ENCODE results near the gene CUL2. TPM values are rescaled to one million over a fixed set of nuclear protein-coding genes. Genes with fewer than 3 reads are reported as not detected.
A peak's percentile ranks its signal among the peaks of the same experiment; 100 is the strongest.
"Not testable (repeated sequence)": the region's sequence is repeated elsewhere in the genome, so short reads cannot be mapped to it uniquely, and the experiment has no call there.

The CUL2 gene
- total RNA-seq, 1 experiment from 2014 or later, result 30.7 TPM

GRCh38 chr10:35056686-35057085, 33.5 kb downstream of the CUL2 start:
- POLR2A ChIA-PET, result no interaction called here
- H3K36me3 Mint-ChIP-seq (ENCODE audit: insufficient read depth, unreplicated experiment), result peaks cover 48% of the 10 kb centered on the region
- BruUV-seq (replicated peaks), result no TSS peak
- no peaks in the 10 kb centered on the region for H3K9me3 Mint-ChIP-seq (ENCODE audit: unreplicated experiment)
- no peak for TF ChIP-seq CTCF (IDR thresholded peaks at IDR 0.05; ENCODE audit: unreplicated experiment)
- intact Hi-C loops (cut with micrococcal nuclease), result no loop called here
- DNase-seq (ENCODE audit: unreplicated experiment), result no peak
- CTCF ChIA-PET, result interaction anchor here (0.6 to 1.4 kb wide), 3 partner anchors 11 to 521 kb away, joined by 3 read pairs; no protein-coding TSS in a partner anchor
- no peak overlapping the region for H3K27ac Mint-ChIP-seq (ENCODE audit: low read depth, unreplicated experiment)
- H3K4me1 Mint-ChIP-seq (ENCODE audit: insufficient read depth, unreplicated experiment), result peaks cover 13% of the 10 kb centered on the region
- H3K4me3 Mint-ChIP-seq (ENCODE audit: unreplicated experiment), result no peak overlapping the region
- no peaks in the 10 kb centered on the region for H3K27me3 Mint-ChIP-seq (ENCODE audit: insufficient read depth, unreplicated experiment)

GRCh38 chr10:35056133-35056532, 34.0 kb downstream of the CUL2 start:
- intact Hi-C loops (cut with micrococcal nuclease), result no loop called here
- peaks cover 50% of the 10 kb centered on the region for H3K36me3 Mint-ChIP-seq (ENCODE audit: insufficient read depth, unreplicated experiment)
- BruUV-seq (replicated peaks), result no TSS peak
- ChIA-PET CTCF (interaction anchor here (1.0 to 1.4 kb wide), 2 partner anchors 10 to 13 kb away, joined by 3 read pairs; no protein-coding TSS in a partner anchor), POLR2A (no interaction called here)
- no peaks in the 10 kb centered on the region for H3K9me3 Mint-ChIP-seq (ENCODE audit: unreplicated experiment)
- H3K27ac Mint-ChIP-seq (ENCODE audit: low read depth, unreplicated experiment), result no peak overlapping the region
- TF ChIP-seq CTCF (IDR thresholded peaks at IDR 0.05; ENCODE audit: unreplicated experiment), result no peak
- H3K4me1 Mint-ChIP-seq (ENCODE audit: insufficient read depth, unreplicated experiment), result peaks cover 13% of the 10 kb centered on the region
- H3K27me3 Mint-ChIP-seq (ENCODE audit: insufficient read depth, unreplicated experiment), result no peaks in the 10 kb centered on the region
- no peak overlapping the region for H3K4me3 Mint-ChIP-seq (ENCODE audit: unreplicated experiment)
- no peak for DNase-seq (ENCODE audit: unreplicated experiment)

- no peak for TF ChIP-seq CTCF (IDR thresholded peaks at IDR 0.05; ENCODE audit: unreplicated experiment)
- DNase-seq (ENCODE audit: unreplicated experiment), result no peak
- ChIA-PET POLR2A (no interaction called here), CTCF (no interaction called here)
- Mint-ChIP-seq H3K27ac (ENCODE audit: low read depth, unreplicated experiment) (no peak overlapping the region), H3K27me3 (ENCODE audit: insufficient read depth, unreplicated experiment) (no peaks in the 10 kb centered on the region), H3K36me3 (ENCODE audit: insufficient read depth, unreplicated experiment) (peaks cover 64% of the 10 kb centered on the region), H3K9me3 (ENCODE audit: unreplicated experiment) (no peaks in the 10 kb centered on the region), H3K4me3 (ENCODE audit: unreplicated experiment) (no peak overlapping the region), H3K4me1 (ENCODE audit: insufficient read depth, unreplicated experiment) (no peaks in the 10 kb centered on the region)
- intact Hi-C loops (cut with micrococcal nuclease), result no loop called here
- no TSS peak for BruUV-seq (replicated peaks)
These were observed 39.6 kb downstream of the CUL2 start for GRCh38 chr10:35050568-35050967.

- no peak overlapping the region for H3K4me3 Mint-ChIP-seq (ENCODE audit: unreplicated experiment)
- CTCF ChIA-PET, result interaction anchor here (0.6 to 1.3 kb wide), 5 partner anchors 10 to 1741 kb away, joined by 3 to 6 read pairs (median 3); no protein-coding TSS in a partner anchor
These were observed 44.1 kb downstream of the CUL2 start for GRCh38 chr10:35046074-35046473.

GRCh38 chr10:35045275-35045674, 44.9 kb downstream of the CUL2 start:
- H3K4me3 Mint-ChIP-seq (ENCODE audit: unreplicated experiment); intact Hi-C loops (cut with micrococcal nuclease); H3K9me3 Mint-ChIP-seq (ENCODE audit: unreplicated experiment); POLR2A ChIA-PET; H3K27me3 Mint-ChIP-seq (ENCODE audit: insufficient read depth, unreplicated experiment); BruUV-seq (replicated peaks); DNase-seq (ENCODE audit: unreplicated experiment); H3K27ac Mint-ChIP-seq (ENCODE audit: low read depth, unreplicated experiment): not testable (repeated sequence)
- CTCF ChIA-PET, result interaction anchor here (1.2 to 1.3 kb wide), 2 partner anchors 11 to 151 kb away, joined by 3 read pairs; no protein-coding TSS in a partner anchor
- H3K36me3 Mint-ChIP-seq (ENCODE audit: insufficient read depth, unreplicated experiment), result peaks cover 65% of the 10 kb centered on the region
- peaks cover 23% of the 10 kb centered on the region for H3K4me1 Mint-ChIP-seq (ENCODE audit: insufficient read depth, unreplicated experiment)

More at GRCh38 chr10:35046074-35046473, 44.1 kb downstream of the CUL2 start:
- TF ChIP-seq CTCF (IDR thresholded peaks at IDR 0.05; ENCODE audit: unreplicated experiment), result no peak
- no peaks in the 10 kb centered on the region for H3K27me3 Mint-ChIP-seq (ENCODE audit: insufficient read depth, unreplicated experiment)
- BruUV-seq (replicated peaks), result no TSS peak
- no peak for DNase-seq (ENCODE audit: unreplicated experiment)
- intact Hi-C loops (cut with micrococcal nuclease), result no loop called here
- no peaks in the 10 kb centered on the region for H3K9me3 Mint-ChIP-seq (ENCODE audit: unreplicated experiment)
- peaks cover 20% of the 10 kb centered on the region for H3K4me1 Mint-ChIP-seq (ENCODE audit: insufficient read depth, unreplicated experiment)
- H3K27ac Mint-ChIP-seq (ENCODE audit: low read depth, unreplicated experiment), result peak overlapping the region; percentile 12
- peaks cover 73% of the 10 kb centered on the region for H3K36me3 Mint-ChIP-seq (ENCODE audit: insufficient read depth, unreplicated experiment)
- POLR2A ChIA-PET, result no interaction called here
